Body of pancreas (tissue), 4 donors: ENCODE results near the gene VASH1.
"Not testable (repeated sequence)": the region's sequence is repeated elsewhere in the genome, so short reads cannot be mapped to it uniquely, and the experiment has no call there.

Experiments
- POLR2A ChIP-seq, 3 donors: fragments of 450-650 bp; IDR thresholded peaks; one replicate each; pipeline ENCODE4 v1.6.1; 2016; ENCODE audit warnings: antibody characterized with exemption in 3 of 3, mild to moderate bottlenecking in 2 of 3
- TF ChIP-seq, protein P1 (sequence below), 7 experiments: fragments of 450-650 bp in 4 of 7; fragments of 200-600 bp in 3 of 7; sonication (generic) in 3 of 7; IDR thresholded peaks; one replicate each; pipeline ENCODE4 v1.5.1; 2016 to 2019; ENCODE audit warnings: antibody characterized with exemption in 7 of 7

DNA sequence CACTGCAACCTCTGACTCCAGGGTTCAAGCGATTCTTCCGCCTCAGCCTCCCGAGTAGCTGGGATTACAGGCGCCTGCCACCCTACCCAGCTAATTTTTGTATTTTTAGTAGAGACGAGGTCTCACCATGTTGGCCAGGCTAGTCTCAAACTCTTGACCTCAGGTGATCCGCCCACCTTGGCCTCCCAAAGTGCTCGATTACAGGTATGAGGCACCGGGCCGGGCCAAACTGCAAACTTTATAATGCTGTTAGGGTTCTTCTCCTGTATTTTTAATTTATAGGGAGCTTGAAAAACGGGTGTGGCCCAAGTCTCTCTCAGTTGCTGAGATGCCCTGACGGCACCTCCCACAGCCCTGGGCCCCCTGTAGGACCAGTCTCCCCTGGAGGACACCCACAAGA lies 39.8 kb upstream of the VASH1 start:
- TF ChIP-seq, protein P1, sequence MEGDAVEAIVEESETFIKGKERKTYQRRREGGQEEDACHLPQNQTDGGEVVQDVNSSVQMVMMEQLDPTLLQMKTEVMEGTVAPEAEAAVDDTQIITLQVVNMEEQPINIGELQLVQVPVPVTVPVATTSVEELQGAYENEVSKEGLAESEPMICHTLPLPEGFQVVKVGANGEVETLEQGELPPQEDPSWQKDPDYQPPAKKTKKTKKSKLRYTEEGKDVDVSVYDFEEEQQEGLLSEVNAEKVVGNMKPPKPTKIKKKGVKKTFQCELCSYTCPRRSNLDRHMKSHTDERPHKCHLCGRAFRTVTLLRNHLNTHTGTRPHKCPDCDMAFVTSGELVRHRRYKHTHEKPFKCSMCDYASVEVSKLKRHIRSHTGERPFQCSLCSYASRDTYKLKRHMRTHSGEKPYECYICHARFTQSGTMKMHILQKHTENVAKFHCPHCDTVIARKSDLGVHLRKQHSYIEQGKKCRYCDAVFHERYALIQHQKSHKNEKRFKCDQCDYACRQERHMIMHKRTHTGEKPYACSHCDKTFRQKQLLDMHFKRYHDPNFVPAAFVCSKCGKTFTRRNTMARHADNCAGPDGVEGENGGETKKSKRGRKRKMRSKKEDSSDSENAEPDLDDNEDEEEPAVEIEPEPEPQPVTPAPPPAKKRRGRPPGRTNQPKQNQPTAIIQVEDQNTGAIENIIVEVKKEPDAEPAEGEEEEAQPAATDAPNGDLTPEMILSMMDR (IDR thresholded peaks at IDR 0.05), result not testable (repeated sequence)
- not testable (repeated sequence) for TF ChIP-seq POLR2A (IDR thresholded peaks at IDR 0.05)
